ENCODE data around the gene HIPK1.

GRCh38 chr1:113904293-113904673, 24.8 kb upstream of the HIPK1 start:
- no peak for TF ChIP-seq CTCF (IDR thresholded peaks at IDR 0.05)
- no peak for TF ChIP-seq ZFX (IDR thresholded peaks at IDR 0.05; ENCODE audit: borderline replicate concordance)

Measured in 22Rv1 (cell line).